ENCODE data around the gene ACOT8.

ACOT8 gene

DNA sequence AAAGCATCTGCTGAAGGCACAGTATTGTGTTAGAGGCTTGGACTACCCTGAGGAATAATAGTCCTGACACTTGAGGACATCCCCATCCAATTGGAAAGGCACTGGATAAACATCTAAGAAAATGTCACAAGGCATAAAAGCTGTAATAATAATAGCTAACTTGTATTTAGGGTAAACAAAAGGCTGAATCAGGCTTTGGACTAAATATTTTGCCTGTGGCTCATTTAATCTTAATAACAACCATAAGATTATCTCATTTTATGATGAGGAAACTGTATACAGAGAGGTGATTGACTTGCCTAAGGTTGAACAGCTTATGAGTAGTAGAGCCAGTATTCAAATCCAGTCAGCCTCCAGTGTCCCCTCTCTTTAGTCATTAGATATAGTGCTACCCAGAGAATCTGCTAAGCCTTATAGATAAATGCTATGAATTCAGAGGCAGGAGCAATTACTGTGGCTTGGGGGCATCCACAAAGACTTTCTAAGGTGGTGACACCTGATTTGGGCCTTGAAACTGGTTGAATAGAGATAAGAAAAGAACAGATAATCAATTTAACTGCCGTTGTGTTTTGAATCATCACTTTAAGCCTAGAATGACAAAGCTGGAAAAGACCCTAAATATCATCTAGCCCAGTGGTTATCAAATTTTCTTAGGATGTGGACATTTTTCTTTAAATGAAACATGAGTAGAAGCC lies 16.4 kb upstream of the ACOT8 start:
- no peak overlapping the region for H3K4me3 ChIP-seq (ENCODE audit: low read length)
- TF ChIP-seq, protein P1, sequence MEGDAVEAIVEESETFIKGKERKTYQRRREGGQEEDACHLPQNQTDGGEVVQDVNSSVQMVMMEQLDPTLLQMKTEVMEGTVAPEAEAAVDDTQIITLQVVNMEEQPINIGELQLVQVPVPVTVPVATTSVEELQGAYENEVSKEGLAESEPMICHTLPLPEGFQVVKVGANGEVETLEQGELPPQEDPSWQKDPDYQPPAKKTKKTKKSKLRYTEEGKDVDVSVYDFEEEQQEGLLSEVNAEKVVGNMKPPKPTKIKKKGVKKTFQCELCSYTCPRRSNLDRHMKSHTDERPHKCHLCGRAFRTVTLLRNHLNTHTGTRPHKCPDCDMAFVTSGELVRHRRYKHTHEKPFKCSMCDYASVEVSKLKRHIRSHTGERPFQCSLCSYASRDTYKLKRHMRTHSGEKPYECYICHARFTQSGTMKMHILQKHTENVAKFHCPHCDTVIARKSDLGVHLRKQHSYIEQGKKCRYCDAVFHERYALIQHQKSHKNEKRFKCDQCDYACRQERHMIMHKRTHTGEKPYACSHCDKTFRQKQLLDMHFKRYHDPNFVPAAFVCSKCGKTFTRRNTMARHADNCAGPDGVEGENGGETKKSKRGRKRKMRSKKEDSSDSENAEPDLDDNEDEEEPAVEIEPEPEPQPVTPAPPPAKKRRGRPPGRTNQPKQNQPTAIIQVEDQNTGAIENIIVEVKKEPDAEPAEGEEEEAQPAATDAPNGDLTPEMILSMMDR (conservative IDR thresholded peaks at IDR 0.05; ENCODE audit: low read depth, low read length), result no peak
- DNase-seq (ENCODE audit: low read depth), result no peak

DNA sequence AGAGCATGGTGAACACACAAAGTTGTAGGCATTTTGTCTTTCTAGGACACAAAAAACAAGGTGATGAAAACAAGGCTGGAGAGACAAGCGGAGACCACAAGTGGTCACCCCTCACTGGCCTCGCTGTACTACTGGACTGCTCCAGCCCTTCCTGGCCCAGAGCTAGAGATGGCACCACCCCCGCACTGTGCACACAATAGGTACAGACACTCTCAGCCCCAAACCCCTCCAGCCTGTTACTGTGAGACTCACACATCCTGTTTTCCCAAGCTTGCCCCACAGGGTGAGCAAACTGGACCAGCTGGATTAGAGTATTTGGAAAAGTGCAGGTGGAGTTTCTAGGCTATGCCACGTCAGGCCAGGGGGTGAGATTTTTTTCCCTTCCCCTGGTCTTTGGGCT lies 15.4 kb upstream of the ACOT8 start:
- TF ChIP-seq, protein P1 (conservative IDR thresholded peaks at IDR 0.05; ENCODE audit: low read depth, low read length), result no peak
- no peak for DNase-seq (ENCODE audit: low read depth)
- H3K4me3 ChIP-seq (ENCODE audit: low read length), result no peak overlapping the region

DNA sequence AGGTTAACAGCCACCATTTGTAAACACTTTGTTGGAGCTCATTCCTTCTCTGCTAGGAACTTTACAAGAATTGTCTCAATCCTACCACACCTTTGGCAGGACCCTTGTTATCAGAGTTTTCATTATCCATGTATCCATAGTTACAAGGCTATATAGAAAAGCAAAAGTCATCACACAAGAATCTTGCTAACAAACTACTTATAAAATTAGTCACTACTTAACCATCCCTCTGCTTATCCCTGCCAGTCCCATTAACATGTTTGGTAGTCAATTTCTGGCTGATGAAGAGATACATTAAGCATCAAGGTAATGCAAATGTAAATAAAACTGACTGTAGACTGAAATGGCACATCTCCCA lies 10.6 kb upstream of the ACOT8 start:
- H3K4me3 ChIP-seq (ENCODE audit: low read length), result no peak overlapping the region

DNA sequence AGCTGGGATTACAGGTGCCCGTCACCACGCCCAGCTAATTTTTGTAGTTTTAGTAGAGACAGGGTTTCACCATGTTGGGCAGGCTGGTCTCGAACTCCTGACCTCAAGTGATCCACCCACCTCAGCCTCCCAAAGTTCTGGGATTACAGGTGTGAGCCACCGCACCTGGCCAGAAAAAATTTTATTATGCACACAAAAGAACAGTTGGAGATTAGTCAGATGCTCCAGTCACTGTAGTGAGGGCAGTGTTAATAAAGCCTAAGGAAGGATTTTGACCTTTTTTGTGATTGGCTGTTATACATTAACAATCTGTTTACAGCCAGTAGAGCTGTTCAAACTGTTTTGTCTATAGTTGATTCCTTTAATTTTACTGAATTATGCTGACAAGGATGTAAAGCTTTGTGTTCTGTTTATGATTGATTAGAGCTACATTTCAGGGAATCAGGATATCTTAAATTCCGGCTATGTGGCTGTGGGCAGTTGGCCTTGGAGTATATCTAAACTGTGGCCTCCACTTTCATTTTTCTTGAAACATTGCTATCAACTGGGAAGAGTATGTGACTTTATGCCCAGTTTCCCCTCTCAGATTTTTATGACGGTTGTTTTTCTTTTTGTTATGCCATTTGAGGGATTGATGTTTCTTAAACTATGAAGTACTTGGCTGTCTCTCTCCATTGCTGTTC lies 10.1 kb upstream of the ACOT8 start:
- DNase-seq (ENCODE audit: low read depth), result no peak
- H3K4me3 ChIP-seq (ENCODE audit: low read length), result no peak overlapping the region
- TF ChIP-seq, protein P1 (conservative IDR thresholded peaks at IDR 0.05; ENCODE audit: low read depth, low read length), result no peak

More for the DNA sequence above, 10.6 kb upstream of the ACOT8 start:
- peak; percentile 46 for DNase-seq (ENCODE audit: low read depth)
- TF ChIP-seq, protein P1 (conservative IDR thresholded peaks at IDR 0.05; ENCODE audit: low read depth, low read length), result no peak

DNA sequence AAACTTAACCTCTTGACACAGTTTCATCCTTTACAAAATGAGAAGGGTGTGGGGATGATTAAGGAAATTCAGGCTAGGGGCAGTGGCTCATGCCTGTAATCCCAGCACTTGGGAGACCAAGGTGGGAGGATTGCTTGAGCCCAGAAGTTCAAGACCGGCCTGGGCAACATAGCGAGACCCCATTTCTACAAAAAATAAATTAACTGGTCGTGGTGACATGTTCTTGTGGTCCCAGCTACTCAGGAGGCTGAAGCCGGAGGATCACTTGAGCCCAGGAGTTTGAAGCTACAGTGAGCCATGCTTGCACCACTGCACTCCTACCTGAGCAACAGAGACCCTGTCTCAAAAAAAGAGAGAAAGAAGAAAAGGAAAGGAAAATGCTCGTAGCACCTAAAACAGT lies 9.3 kb upstream of the ACOT8 start:
- no peak for DNase-seq (ENCODE audit: low read depth)
- TF ChIP-seq, protein P1 (conservative IDR thresholded peaks at IDR 0.05; ENCODE audit: low read depth, low read length), result no peak
- H3K4me3 ChIP-seq (ENCODE audit: low read length), result no peak overlapping the region

DNA sequence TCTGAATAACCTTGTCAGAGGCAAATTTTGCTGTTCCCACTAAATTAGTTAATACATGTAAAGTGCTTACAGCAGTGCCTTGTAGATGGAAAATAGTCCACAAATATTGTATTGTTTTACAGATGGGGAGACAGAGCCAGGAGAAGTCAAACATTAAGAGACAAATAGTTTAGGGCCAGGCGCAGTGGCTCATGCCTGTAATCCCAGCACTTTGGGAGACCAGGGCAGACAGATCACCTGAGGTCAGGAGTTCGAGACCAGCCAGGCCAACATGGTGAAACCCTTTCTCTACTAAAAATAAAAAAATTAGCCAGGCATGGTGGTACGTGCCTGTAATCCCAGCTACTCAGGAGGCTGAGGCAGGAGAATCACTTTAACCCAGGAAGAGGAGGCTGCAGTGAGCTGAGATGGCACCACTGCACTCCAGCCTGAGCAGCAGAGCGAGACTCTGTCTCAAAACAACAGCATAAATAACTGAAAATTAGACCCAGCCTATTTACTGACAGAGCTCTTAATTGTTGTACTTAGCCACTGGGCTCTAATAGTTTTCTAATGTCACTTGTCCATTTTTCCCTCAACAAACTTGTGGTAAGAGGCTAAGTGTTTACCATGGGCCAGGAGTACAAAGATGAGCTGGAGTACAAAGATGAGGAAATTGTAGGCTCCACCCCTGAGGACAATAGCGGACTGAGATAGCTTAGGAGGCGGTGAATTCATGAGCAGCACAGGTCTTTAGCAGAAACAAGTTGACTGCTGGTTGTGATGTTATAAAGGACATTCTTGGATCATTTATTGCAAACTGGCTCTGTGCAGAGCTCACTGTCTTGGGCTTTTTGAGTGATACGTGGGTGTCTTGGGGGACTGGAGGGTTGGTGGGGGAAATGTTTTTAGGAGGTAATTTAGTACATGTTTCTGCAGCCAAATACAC lies 6.6 kb upstream of the ACOT8 start:
- no peak overlapping the region for H3K4me3 ChIP-seq (ENCODE audit: low read length)
- no peak for DNase-seq (ENCODE audit: low read depth)
- TF ChIP-seq, protein P1 (conservative IDR thresholded peaks at IDR 0.05; ENCODE audit: low read depth, low read length), result no peak
